NCI-H187 treated with DMSO at 0.1 percent for 48 hours (cell line): Measurements from ENCODE around the gene EAF1.
"Not testable (repeated sequence)": the region's sequence is repeated elsewhere in the genome, so short reads cannot be mapped to it uniquely, and the experiment has no call there.

Experiments
- DNase-seq: peaks from one replicate; lab custom pipeline; 2025; lab: John Stamatoyannopoulos, UW

Gene EAF1

DNA sequence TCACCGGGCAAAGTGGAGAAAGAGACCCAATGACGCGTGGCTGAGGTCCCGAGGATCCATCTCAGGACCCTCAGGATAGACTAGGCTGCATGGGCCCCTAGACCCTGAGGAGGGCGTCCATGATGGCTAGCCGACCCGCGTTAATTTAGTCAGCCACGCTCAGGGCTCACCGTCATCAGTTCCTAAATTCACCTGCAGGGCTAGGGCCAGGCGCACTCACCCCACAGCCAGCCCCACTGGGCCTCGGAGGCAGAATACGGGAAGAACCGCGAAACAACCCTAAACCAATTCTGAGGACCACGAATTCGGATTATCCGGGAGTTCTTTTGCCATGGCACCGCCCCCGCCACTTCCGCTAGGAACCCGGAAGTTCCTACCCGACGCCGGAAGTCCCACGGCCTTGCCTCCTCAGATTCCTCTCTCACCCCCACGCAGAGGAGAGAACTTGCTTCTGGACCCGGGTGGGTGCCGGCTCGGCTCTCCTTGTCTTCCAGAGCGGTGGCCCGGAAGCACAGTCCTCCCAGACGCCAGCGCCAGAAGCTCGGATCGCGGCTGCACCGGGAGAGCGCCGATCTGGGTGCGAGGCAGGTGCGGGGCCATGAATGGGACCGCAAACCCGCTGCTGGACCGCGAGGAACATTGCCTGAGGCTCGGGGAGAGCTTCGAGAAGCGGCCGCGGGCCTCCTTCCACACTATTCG, at the start of gene EAF1, which contains the start of gene METTL6:
Gene EAF1 (plus strand): TSS at position 417 of the 699 bp plus-strand sequence. CDS start 182 bp downstream, at position 599.
Gene METTL6 (minus strand): TSS at position 363 of the 699 bp plus-strand sequence. CDS start 1,033 bp downstream, outside the sequence.
- DNase-seq = peak; percentile 1

- peak; percentile 8 for DNase-seq
Measured at GRCh38 chr3:15377961-15378791, 49.2 kb upstream of the EAF1 start.

DNA sequence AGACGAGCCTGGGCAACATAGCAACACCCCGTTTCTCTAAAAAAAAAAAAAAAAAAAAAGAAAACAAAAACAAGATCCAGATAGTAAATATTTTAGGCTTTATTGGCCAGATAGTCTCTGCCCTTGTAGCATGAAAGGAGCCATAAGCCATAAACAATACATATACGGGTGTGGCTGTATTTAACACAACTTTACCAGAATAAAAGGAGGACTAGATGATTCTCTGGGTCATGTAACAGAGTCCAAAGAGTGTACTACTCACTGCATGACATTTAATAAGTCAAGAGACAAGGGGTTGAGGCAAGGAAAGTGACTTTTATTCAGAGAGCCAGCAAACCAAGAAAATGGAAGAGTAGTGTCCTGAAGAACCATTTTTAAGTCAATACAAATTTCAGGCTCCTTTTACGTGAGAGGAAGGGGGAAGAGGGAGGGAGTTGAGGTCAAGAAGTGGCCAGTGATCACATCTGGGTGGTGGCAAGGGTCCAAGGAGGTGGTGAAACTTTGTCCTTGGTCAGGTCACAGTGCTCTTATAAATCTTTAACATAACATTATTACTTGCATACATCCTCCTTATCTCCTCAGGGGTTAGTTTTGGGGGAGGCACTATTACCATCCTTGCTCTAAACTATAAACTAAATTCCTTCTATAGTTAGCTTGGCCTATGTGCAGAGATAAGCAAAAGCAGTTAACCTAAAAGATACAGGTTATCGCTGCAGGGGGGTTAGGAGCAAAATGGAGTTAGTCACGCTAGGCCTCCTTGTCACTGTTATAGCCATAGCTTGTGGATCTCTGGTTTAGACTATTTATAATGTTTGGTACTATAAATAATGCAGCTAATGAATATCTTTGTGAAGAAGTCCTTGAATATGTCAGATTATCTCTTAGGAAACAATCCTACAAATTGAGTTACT, 46.2 kb upstream of the EAF1 start:
- no peak for DNase-seq

DNA sequence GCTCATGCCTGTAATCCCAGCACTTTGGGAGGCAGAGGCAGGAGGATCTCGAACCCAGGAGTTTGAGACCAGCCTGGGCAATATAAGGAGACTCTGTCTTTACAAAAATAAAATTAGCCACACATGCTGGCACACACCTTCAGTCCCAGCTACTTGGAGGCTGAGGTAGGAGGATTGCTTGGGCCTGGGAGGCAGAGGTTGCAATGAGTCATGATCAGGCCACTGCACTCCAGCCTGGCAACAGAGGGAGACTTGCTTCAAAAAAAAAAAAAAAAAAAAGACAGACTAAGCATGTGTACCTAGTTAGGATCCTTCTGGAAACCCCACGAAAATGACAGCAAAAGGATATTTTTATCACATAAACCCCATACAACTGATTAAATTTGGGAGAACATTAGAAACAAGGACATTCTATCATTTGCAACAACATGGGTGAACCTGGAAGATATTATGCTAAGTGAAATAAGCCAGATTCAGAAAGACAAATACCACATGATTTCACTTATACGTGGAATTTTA, 44.9 kb upstream of the EAF1 start:
- DNase-seq = no peak

DNA sequence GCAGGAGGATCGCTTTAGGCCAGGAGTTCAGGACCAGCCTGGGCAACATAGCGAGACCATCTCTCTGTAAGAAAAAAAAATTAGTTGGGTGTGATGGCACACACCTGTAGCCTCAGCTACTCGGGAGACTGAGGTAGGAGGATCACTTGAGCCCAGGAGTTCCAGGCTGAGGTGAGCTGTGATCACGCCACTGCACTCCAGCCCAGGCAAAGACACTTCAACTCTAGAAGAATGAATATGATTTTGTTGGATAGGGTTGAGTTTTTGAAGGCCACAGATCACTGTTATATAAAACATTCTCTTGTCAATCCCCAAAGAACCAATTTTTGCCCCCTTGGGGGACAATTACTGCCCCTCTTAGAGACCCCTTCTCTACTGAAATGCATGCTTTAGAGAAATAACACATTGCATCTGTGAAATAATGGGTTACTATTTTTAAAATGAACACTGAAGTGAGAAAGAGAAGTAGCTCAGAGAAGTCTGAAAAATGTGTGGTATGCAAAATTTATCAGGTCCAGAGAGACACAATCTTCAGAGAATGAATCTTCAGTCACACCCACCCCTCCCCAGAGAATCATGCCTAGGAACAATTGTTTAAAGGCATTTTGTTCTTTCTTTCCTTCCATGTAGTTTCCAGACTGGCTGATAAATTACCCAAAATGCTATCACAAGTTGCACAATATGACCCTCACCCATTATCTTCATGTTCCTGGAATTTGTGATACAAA, 42.7 kb upstream of the EAF1 start:
- no peak for DNase-seq

- DNase-seq = not testable (repeated sequence)
Measured at GRCh38 chr3:15385238-15385695, 42.1 kb upstream of the EAF1 start.

DNA sequence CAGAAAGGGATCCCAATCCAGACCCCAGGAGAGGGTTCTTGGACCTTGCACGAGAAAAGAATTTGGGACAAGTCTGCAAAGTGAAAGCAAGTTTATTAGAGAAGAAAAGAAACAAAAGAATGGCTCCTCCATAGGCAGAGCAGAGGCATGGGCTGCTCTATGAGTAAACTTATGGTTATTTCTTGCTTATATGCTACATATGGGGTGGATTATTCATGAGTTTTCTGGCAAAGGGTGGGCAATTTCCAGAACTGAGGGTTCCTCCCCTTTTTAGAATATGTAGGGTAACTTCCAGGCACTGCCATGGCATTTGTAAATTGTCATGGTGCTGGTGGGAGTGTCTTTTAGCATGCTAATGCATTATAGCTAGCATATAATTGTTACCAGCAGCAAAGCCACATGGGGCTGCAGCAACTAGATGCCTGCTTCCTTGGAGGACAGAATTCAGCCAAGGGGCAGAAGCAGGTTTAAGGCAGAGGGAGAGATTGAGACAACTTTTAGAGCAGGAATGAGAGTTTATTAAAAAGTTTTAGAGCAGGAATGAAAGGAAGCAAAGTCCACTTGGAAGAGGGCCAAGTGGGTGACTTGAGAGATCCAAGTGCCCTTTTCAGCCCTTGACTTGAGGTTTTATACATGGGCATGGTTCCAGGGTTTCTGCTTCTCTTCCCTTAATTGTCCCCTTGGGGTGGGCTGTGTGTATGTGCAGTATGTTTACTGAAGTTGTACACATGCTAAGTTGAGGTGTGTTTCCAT, 41.3 kb upstream of the EAF1 start:
- DNase-seq = no peak

GRCh38 chr3:15386654-15386955, 40.8 kb upstream of the EAF1 start:
- DNase-seq = not testable (repeated sequence)

- no peak for DNase-seq
Measured at GRCh38 chr3:15387171-15387581, 40.2 kb upstream of the EAF1 start.

- DNase-seq = no peak
Measured at GRCh38 chr3:15387735-15388134, 39.7 kb upstream of the EAF1 start.

GRCh38 chr3:15388335-15388734, 39.1 kb upstream of the EAF1 start:
- not testable (repeated sequence) for DNase-seq

DNA sequence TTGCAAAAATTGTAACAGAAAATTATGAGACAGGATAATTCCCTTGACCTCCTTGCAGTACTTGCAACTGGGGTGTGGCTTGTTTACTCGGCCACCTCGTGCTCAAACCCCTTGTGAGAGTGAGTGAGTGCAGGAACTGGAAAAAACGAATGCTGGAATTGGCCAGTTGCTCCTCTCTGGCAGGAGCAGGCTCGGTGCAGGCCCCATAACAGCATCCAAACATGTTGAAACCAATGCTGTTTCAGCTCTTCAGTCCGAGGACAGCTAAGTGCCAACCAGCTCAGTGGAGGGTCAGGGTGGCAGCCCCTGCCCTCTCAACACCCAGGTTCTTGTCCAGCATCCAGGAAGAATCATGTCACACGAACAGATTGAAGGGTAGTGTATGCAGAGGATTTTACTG, 36.9 kb upstream of the EAF1 start:
- DNase-seq = no peak

GRCh38 chr3:15391007-15391406, 36.4 kb upstream of the EAF1 start:
- no peak for DNase-seq

GRCh38 chr3:15393252-15393651, 34.1 kb upstream of the EAF1 start:
- not testable (repeated sequence) for DNase-seq

DNA sequence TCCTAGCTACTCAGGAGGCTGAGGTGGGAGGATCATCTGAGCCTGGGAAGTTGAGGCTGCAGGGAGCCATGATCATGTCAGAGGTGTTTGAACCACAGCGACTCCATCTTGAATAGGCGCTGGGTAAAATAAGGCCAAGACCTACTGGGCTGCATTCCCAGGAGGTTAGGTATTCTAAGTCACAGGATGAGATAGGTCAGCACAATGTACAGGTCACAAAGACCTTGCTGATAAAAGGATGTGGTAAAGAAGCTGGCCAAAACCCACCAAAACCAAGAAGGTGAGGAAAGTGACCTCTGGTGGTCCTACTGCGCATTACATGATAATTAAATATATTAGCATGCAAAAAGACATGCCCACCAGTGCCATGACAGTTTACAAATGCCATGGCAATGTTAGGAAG, 28.7 kb upstream of the EAF1 start:
- DNase-seq = not testable (repeated sequence)

DNA sequence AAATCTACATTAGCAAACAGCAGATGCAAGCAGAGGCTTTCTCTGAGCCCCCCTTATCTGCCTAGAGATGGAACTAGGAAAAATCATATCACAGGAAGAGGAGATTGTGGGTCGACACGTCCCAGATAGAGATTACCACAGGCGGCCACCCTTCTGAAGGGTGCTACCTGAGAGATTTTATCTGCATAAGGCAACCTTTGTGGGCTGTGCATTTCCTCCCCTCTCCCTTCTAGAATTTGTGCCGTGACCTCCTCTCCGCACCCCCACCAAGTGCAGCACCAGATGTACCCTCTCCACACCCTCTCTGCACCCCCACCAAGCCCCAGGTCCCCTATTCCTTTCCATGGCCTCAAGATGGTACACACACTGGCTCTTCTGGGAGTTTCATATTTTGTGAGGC, 27.4 kb upstream of the EAF1 start:
- no peak for DNase-seq

DNA sequence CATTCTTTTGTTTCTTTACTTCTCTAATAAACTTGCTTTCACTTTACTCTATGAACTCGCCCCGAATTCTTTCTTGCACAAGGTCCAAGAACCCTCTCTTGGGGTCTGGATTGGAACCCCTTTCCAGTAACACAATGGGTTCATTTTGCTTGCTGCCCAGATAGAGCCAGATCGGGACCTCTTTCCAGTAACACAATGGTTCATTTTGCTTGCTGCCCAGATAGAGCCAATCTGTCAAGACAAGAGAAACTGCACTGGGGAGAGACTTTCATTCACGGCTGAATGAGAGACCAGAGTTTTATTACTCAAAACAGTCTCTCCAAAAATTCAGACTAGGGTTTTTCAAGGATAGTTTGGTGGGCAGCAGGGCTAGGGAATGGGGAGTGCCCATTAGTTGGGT, 25.5 kb upstream of the EAF1 start:
- DNase-seq = no peak

GRCh38 chr3:15403495-15403894, 23.9 kb upstream of the EAF1 start:
- no peak for DNase-seq

DNA sequence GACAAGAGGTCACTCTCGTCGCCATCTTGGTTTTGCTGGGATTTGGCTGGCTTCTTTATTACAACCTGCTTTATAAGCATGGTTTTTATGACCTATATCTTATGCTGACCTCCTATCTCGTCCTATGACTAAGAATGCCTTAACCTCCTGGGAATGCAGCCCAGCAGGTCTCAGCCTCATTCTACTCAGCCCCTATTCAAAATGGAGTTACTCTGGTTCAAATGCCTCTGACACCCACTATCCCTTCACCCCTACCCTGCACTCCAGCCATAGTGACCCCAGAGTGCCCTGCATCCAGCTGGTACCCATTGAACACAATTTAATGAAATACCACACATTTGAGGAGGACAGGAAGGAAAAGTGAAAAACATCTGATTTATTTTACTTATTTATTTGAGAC, 23.4 kb upstream of the EAF1 start:
- no peak for DNase-seq

- DNase-seq = no peak
Measured at GRCh38 chr3:15404767-15405166, 22.6 kb upstream of the EAF1 start.
